ENCODE measurements around the gene NTN5.
A peak's percentile ranks its signal among the peaks of the same experiment; 100 is the strongest.

Gene NTN5

GRCh38 chr19:48624791-48625723 is 47.8 kb downstream of the NTN5 start:
- Histone ChIP-seq H3K27ac (ENCODE audit: low read depth, low read length) (no peak overlapping the region), H3K36me3 (ENCODE audit: insufficient read depth, low read length) (peaks cover 8% of the 10 kb centered on the region), H3K4me3 (ENCODE audit: low read depth in 1 of 2, low read length in 2 of 2) (no peak overlapping the region), H3K9ac (ENCODE audit: low read length) (no peak overlapping the region), H3K9me3 (ENCODE audit: low read length) (no peaks in the 10 kb centered on the region), H3K4me1 (ENCODE audit: insufficient read depth, low read length) (peaks cover 27% of the 10 kb centered on the region), H3K27me3 (ENCODE audit: control insufficient read depth in 1 of 2, insufficient read depth in 2 of 2, low read length in 2 of 2) (no peaks in the 10 kb centered on the region)

GRCh38 chr19:48624067-48624594 is 48.7 kb downstream of the NTN5 start:
- peaks cover 5% of the 10 kb centered on the region for H3K36me3 ChIP-seq (ENCODE audit: insufficient read depth, low read length)
- no peaks in the 10 kb centered on the region for H3K27me3 ChIP-seq (ENCODE audit: control insufficient read depth in 1 of 2, insufficient read depth in 2 of 2, low read length in 2 of 2)
- H3K4me3 ChIP-seq (ENCODE audit: low read depth in 1 of 2, low read length in 2 of 2): peak overlapping the region; percentile 38 to 61
- H3K4me1 ChIP-seq (ENCODE audit: insufficient read depth, low read length): peaks cover 25% of the 10 kb centered on the region
- peak overlapping the region; percentile 61 for H3K27ac ChIP-seq (ENCODE audit: low read depth, low read length)
- no peaks in the 10 kb centered on the region for H3K9me3 ChIP-seq (ENCODE audit: low read length)
- peak overlapping the region; percentile 33 for H3K9ac ChIP-seq (ENCODE audit: low read length)

- Histone ChIP-seq H3K9me3 (ENCODE audit: low read length) (no peaks in the 10 kb centered on the region), H3K36me3 (ENCODE audit: insufficient read depth, low read length) (peaks cover 5% of the 10 kb centered on the region), H3K4me1 (ENCODE audit: insufficient read depth, low read length) (peaks cover 25% of the 10 kb centered on the region), H3K4me3 (ENCODE audit: low read depth in 1 of 2, low read length in 2 of 2) (peak overlapping the region in 1 of 2 donors; percentile 13), H3K27me3 (ENCODE audit: control insufficient read depth in 1 of 2, insufficient read depth in 2 of 2, low read length in 2 of 2) (no peaks in the 10 kb centered on the region), H3K27ac (ENCODE audit: low read depth, low read length) (peak overlapping the region; percentile 61), H3K9ac (ENCODE audit: low read length) (peak overlapping the region; percentile 10)
These were observed 49.2 kb downstream of the NTN5 start for GRCh38 chr19:48623556-48624066.

- Histone ChIP-seq H3K36me3 (ENCODE audit: insufficient read depth, low read length) (peaks cover 28% of the 10 kb centered on the region), H3K4me3 (ENCODE audit: low read depth in 1 of 2, low read length in 2 of 2) (peak overlapping the region; percentile 66 to 77), H3K9ac (ENCODE audit: low read length) (peak overlapping the region; percentile 49), H3K9me3 (ENCODE audit: low read length) (no peaks in the 10 kb centered on the region), H3K27me3 (ENCODE audit: control insufficient read depth in 1 of 2, insufficient read depth in 2 of 2, low read length in 2 of 2) (no peaks in the 10 kb centered on the region), H3K27ac (ENCODE audit: low read depth, low read length) (peak overlapping the region; percentile 86), H3K4me1 (ENCODE audit: insufficient read depth, low read length) (peaks cover 39% of the 10 kb centered on the region)
These were observed 52.9 kb downstream of the NTN5 start for GRCh38 chr19:48619692-48620585.

- H3K9ac ChIP-seq (ENCODE audit: low read length): peak within 1 kb of the TSS; percentile 99
- H3K27me3 ChIP-seq (ENCODE audit: control insufficient read depth in 1 of 2, insufficient read depth in 2 of 2, low read length in 2 of 2): no peaks in the 10 kb centered on the region
- peaks cover 33% of the 10 kb centered on the region for H3K4me1 ChIP-seq (ENCODE audit: insufficient read depth, low read length)
- peak within 1 kb of the TSS; percentile 75 to 83 for H3K4me3 ChIP-seq (ENCODE audit: low read depth in 1 of 2, low read length in 2 of 2)
- H3K9me3 ChIP-seq (ENCODE audit: low read length): no peaks in the 10 kb centered on the region
- H3K27ac ChIP-seq (ENCODE audit: low read depth, low read length): peak within 1 kb of the TSS; percentile 88
- H3K36me3 ChIP-seq (ENCODE audit: insufficient read depth, low read length): peaks cover 29% of the 10 kb centered on the region
These were observed 53.7 kb downstream of the NTN5 start, which contains the start of the genes RPL18 and SPHK2 for GRCh38 chr19:48618916-48619691. Gene RPL18 (minus strand): TSS chr19:48619178. CDS start chr19:48619143, 35 bp downstream. Gene SPHK2 (plus strand): TSS chr19:48619506. CDS start chr19:48620515, 1,009 bp downstream.

GRCh38 chr19:48618278-48618915 is 54.4 kb downstream of the NTN5 start:
- H3K4me3 ChIP-seq (ENCODE audit: low read depth in 1 of 2, low read length in 2 of 2): peak overlapping the region; percentile 75 to 83
- peak overlapping the region; percentile 88 for H3K27ac ChIP-seq (ENCODE audit: low read depth, low read length)
- peak overlapping the region; percentile 99 for H3K9ac ChIP-seq (ENCODE audit: low read length)
- H3K27me3 ChIP-seq (ENCODE audit: control insufficient read depth in 1 of 2, insufficient read depth in 2 of 2, low read length in 2 of 2): no peaks in the 10 kb centered on the region
- H3K9me3 ChIP-seq (ENCODE audit: low read length): no peaks in the 10 kb centered on the region
- peaks cover 29% of the 10 kb centered on the region for H3K36me3 ChIP-seq (ENCODE audit: insufficient read depth, low read length)
- H3K4me1 ChIP-seq (ENCODE audit: insufficient read depth, low read length): peaks cover 28% of the 10 kb centered on the region

GRCh38 chr19:48617146-48617937 is 55.5 kb downstream of the NTN5 start:
- peak overlapping the region; percentile 88 for H3K27ac ChIP-seq (ENCODE audit: low read depth, low read length)

GRCh38 chr19:48616491-48617056 is 56.2 kb downstream of the NTN5 start:
- Histone ChIP-seq H3K27me3 (ENCODE audit: control insufficient read depth in 1 of 2, insufficient read depth in 2 of 2, low read length in 2 of 2) (no peaks in the 10 kb centered on the region), H3K4me1 (ENCODE audit: insufficient read depth, low read length) (peaks cover 23% of the 10 kb centered on the region), H3K36me3 (ENCODE audit: insufficient read depth, low read length) (peaks cover 29% of the 10 kb centered on the region), H3K27ac (ENCODE audit: low read depth, low read length) (no peak overlapping the region), H3K4me3 (ENCODE audit: low read depth in 1 of 2, low read length in 2 of 2) (no peak overlapping the region), H3K9me3 (ENCODE audit: low read length) (no peaks in the 10 kb centered on the region), H3K9ac (ENCODE audit: low read length) (no peak overlapping the region)

More at GRCh38 chr19:48617146-48617937, 55.5 kb downstream of the NTN5 start:
- Histone ChIP-seq H3K27me3 (ENCODE audit: control insufficient read depth in 1 of 2, insufficient read depth in 2 of 2, low read length in 2 of 2) (no peaks in the 10 kb centered on the region), H3K36me3 (ENCODE audit: insufficient read depth, low read length) (peaks cover 29% of the 10 kb centered on the region), H3K9ac (ENCODE audit: low read length) (peak overlapping the region; percentile 99), H3K4me3 (ENCODE audit: low read depth in 1 of 2, low read length in 2 of 2) (peak overlapping the region; percentile 75 to 83), H3K4me1 (ENCODE audit: insufficient read depth, low read length) (peaks cover 23% of the 10 kb centered on the region), H3K9me3 (ENCODE audit: low read length) (no peaks in the 10 kb centered on the region)

- H3K9ac ChIP-seq (ENCODE audit: low read length): no peak overlapping the region
- H3K27me3 ChIP-seq (ENCODE audit: control insufficient read depth in 1 of 2, insufficient read depth in 2 of 2, low read length in 2 of 2): no peaks in the 10 kb centered on the region
- H3K9me3 ChIP-seq (ENCODE audit: low read length): no peaks in the 10 kb centered on the region
- H3K4me1 ChIP-seq (ENCODE audit: insufficient read depth, low read length): peaks cover 23% of the 10 kb centered on the region
- no peak overlapping the region for H3K4me3 ChIP-seq (ENCODE audit: low read depth in 1 of 2, low read length in 2 of 2)
- no peak overlapping the region for H3K27ac ChIP-seq (ENCODE audit: low read depth, low read length)
- H3K36me3 ChIP-seq (ENCODE audit: insufficient read depth, low read length): peaks cover 29% of the 10 kb centered on the region
These were observed 56.8 kb downstream of the NTN5 start for GRCh38 chr19:48616041-48616436.
